Body of pancreas (tissue), 4 donors: ENCODE results near the gene ZBTB20.

ENCODE experiments used
- POLR2A ChIP-seq, 3 donors: fragments of 450-650 bp; IDR thresholded peaks; one replicate each; pipeline ENCODE4 v1.6.1; 2016; ENCODE audit warnings: antibody characterized with exemption in 3 of 3, mild to moderate bottlenecking in 2 of 3
- TF ChIP-seq, protein P1 (sequence below), 7 experiments: fragments of 450-650 bp in 4 of 7; fragments of 200-600 bp in 3 of 7; sonication (generic) in 3 of 7; IDR thresholded peaks; one replicate each; pipeline ENCODE4 v1.5.1; 2016 to 2019; ENCODE audit warnings: antibody characterized with exemption in 7 of 7

GRCh38 chr3:115120597-115120996, 26.5 kb downstream of the ZBTB20 start:
- TF ChIP-seq POLR2A (IDR thresholded peaks at IDR 0.05): no peak
- TF ChIP-seq, protein P1, sequence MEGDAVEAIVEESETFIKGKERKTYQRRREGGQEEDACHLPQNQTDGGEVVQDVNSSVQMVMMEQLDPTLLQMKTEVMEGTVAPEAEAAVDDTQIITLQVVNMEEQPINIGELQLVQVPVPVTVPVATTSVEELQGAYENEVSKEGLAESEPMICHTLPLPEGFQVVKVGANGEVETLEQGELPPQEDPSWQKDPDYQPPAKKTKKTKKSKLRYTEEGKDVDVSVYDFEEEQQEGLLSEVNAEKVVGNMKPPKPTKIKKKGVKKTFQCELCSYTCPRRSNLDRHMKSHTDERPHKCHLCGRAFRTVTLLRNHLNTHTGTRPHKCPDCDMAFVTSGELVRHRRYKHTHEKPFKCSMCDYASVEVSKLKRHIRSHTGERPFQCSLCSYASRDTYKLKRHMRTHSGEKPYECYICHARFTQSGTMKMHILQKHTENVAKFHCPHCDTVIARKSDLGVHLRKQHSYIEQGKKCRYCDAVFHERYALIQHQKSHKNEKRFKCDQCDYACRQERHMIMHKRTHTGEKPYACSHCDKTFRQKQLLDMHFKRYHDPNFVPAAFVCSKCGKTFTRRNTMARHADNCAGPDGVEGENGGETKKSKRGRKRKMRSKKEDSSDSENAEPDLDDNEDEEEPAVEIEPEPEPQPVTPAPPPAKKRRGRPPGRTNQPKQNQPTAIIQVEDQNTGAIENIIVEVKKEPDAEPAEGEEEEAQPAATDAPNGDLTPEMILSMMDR (IDR thresholded peaks at IDR 0.05): no peak
